GM12801 (cell line): ENCODE data around the gene FNDC3B.

Experiments used
- TF ChIP-seq, protein P1 (sequence below): IDR thresholded peaks from one replicate; pipeline ENCODE4 v1.5.1; 2011; ENCODE audit warnings: control low read depth; ENCODE audit not compliant: insufficient read length; ENCODE audit errors: extremely low read depth

The FNDC3B gene

DNA sequence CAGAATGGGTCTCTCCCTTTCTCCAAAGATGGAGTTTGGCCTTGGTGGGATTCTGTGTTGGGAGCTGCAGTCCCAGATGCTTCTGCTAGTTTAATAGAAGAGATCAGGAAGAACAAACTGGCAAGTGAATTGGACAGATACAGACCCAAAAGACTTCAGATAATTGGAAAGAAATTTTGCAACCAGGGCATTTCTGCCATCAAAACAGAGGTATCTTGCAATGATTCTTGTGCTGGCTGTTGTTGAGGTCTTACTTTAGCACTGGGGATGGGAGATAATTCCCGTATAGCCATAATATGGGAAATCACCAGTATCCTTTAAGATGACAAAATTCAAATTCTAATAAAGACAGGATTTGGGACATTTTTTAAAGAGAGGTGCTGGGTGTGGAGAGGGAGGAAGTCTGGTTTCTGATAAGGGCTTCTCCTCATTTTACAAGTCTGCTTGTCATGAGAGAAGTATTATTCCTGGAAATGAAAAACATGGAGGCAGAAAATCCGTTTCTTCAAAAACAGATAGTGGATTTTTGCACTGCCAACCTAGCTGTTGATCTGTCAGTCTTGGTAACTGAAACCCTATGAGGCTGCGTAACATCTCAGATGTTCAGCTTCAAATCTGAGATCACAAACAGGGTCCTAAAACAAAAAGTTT is 40.1 kb downstream of the FNDC3B start:
- TF ChIP-seq, protein P1, sequence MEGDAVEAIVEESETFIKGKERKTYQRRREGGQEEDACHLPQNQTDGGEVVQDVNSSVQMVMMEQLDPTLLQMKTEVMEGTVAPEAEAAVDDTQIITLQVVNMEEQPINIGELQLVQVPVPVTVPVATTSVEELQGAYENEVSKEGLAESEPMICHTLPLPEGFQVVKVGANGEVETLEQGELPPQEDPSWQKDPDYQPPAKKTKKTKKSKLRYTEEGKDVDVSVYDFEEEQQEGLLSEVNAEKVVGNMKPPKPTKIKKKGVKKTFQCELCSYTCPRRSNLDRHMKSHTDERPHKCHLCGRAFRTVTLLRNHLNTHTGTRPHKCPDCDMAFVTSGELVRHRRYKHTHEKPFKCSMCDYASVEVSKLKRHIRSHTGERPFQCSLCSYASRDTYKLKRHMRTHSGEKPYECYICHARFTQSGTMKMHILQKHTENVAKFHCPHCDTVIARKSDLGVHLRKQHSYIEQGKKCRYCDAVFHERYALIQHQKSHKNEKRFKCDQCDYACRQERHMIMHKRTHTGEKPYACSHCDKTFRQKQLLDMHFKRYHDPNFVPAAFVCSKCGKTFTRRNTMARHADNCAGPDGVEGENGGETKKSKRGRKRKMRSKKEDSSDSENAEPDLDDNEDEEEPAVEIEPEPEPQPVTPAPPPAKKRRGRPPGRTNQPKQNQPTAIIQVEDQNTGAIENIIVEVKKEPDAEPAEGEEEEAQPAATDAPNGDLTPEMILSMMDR: no peak

DNA sequence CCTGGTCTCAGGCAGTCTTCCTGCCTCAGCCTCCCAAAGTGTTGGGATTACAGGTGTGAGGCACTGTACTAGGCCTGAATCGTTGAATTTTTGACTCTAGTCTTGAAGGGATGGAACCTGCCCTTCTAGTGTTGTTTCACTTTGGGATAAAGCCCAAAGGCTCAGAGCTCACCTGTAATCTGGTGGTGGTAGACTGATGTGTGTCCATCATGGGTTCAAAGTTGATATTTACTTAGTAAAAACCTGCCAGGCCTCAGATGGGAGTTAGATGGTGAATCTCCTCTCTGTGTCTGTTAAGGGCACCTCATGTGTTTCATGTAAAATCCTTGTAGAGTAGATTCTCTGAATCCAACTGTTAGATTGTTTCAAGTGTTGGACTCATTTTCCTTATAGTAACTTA is 41.1 kb downstream of the FNDC3B start:
- TF ChIP-seq, protein P1: no peak

DNA sequence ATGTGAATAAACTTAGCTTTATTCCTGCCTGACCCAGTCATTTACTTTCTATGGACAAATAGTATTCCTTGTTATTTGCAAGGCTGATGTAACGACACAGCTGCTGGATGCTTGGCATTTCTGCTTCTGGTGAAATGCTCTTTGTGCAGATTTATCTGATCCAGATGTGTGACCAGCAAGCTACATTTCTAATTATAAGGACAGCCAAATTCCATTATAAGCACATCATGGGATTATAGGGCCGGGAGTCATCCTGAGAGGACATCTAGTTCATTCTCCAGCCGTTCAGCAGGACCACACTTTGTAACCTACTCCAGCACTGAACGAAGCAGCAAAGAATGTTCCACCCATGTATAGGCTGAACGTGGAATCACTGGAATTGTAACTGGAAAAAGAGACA is 42.9 kb downstream of the FNDC3B start:
- TF ChIP-seq, protein P1: no peak

DNA sequence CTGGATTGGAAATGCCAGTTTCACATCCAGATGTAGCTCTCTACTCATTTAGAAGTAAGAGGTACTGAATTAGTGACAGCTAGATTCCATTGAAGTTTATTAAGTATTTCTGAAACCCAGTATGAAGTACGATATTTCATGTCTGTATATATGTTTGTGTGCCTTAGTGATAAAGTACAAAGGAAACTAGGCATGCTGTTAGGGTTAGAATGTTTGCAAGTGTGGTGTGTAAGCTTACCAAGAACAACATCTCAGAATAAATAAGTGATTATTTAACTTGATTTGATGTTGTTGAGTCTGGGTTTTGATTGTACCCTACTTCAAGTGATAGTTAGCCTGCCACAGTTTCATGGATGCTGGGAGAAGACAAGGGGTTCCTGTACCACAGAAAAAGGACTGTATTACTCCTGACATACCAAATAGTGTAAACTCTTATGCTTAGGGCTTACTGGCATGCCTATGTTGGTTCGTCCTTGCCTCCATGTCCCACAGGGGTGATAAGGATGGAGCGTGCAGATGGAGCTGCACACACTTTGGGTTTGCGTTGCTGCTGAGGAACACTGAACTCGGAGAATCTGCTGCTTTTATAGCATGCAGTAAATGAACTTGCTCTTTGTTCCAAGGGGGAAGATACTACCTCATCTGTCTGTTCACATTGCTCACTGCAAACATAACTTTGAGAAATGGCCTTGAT is 43.6 kb downstream of the FNDC3B start:
- TF ChIP-seq, protein P1: no peak

DNA sequence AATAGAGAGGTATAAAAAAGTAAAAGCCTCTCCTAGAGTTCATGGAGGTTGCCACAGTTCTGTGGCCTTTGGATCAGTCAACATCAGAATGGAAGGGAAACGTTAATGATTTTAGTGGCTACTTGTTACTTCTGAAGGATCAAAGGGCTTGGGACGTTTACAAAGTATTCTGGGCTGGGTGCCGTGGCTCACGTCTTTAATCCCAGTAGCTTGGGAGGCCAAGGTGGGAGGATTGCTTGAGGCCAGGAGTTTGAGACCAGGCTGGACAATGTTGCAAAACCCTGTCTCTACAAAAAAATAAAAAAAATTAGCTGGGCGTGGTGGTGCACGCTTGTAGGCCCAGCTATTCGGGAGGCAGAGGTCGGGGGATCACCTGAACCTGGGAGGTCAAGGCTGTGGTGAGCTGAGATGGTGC is 44.6 kb downstream of the FNDC3B start:
- TF ChIP-seq, protein P1: no peak

DNA sequence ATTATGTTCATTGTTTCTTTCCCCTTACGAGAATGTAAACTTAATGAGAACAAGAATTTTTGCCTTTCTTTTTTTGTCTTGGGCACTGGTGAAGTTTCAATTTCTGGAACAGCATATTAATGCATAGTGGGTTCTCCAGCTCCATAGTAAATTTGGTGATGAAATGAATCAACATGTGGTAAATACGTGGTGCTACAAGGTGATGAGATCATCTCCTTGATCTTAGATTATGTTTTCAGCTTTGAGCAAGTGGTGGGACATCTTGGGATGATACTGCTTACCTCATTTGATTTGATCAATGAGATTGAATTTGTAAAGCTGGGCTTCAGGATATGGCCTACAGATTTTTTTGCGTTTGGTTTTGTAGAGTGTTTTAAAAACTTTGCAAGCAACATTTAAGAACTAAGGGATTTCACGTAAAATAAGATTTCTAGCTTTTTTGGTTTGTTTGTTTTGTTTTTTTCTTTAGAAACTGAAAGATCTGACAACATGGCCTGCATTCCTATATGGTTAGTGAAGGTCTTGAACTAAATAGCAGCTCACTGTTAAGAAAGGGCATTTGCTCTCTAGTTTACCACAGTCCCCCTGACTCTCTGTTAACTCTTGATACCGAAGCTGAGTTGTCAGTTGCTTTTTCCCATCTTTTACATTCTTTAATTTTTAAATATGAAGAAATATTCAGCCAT is 45.6 kb downstream of the FNDC3B start:
- TF ChIP-seq, protein P1: no peak

DNA sequence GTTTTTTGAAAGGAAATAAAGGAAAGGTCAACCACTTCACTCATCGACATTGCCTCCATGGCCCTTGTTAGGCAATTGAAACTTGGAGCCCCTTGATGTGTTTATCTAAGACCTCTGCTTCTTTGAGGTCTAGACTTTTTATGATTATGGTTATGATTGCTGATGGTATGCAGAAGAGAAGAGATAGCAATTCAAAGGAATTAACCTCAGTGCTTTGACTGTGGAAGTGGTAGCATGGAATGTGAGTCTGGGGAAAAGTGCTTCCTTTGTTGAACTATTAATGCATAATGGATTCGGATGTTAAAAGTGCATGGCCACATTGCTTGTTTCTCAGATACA is 46.1 kb downstream of the FNDC3B start:
- TF ChIP-seq, protein P1: no peak
